NCI-H146 treated with DMSO at 0.1 percent for 48 hours (cell line): ENCODE results near the gene ZNF44.
A peak's percentile ranks its signal among the peaks of the same experiment; 100 is the strongest.
"Not testable (repeated sequence)": the region's sequence is repeated elsewhere in the genome, so short reads cannot be mapped to it uniquely, and the experiment has no call there.

Source experiments
- DNase-seq: peaks from one replicate; lab custom pipeline; 2025; ENCODE audit not compliant: unreplicated experiment; lab: John Stamatoyannopoulos, UW

Gene ZNF44

GRCh38 chr19:12294249-12295158 is at the start of gene ZNF44:
TSS of gene ZNF44 (minus strand) at chr19:12294883. CDS start at chr19:12294694, 189 bp downstream.
- peak; percentile 97 for DNase-seq

- DNase-seq: peak; percentile 96
These were observed 38.8 kb upstream of the ZNF44 start, which contains the start of gene ZNF563 for GRCh38 chr19:12333162-12334159. TSS of gene ZNF563 (minus strand) at chr19:12333633. CDS start at chr19:12333482, 151 bp downstream.

GRCh38 chr19:12331211-12331941 is 36.7 kb upstream of the ZNF44 start:
- no peak for DNase-seq

GRCh38 chr19:12330340-12330739 is 35.7 kb upstream of the ZNF44 start:
- no peak for DNase-seq

- no peak for DNase-seq
These were observed 31.0 kb upstream of the ZNF44 start for GRCh38 chr19:12325690-12326089.

- no peak for DNase-seq
These were observed 24.2 kb upstream of the ZNF44 start for GRCh38 chr19:12318782-12319413.

GRCh38 chr19:12314553-12314952 is 19.9 kb upstream of the ZNF44 start:
- DNase-seq: no peak

GRCh38 chr19:12308891-12309290 is 14.2 kb upstream of the ZNF44 start:
- not testable (repeated sequence) for DNase-seq

GRCh38 chr19:12295191-12295590 is 508 bp upstream of the ZNF44 start:
- DNase-seq: no peak

GRCh38 chr19:12293777-12294248 is 870 bp downstream of the ZNF44 start:
- peak; percentile 45 for DNase-seq

GRCh38 chr19:12289790-12290065 is 5.0 kb downstream of the ZNF44 start:
- no peak for DNase-seq

GRCh38 chr19:12287958-12288500 is 6.7 kb downstream of the ZNF44 start:
- DNase-seq: no peak

GRCh38 chr19:12284631-12285030 is 10.1 kb downstream of the ZNF44 start:
- DNase-seq: no peak

- DNase-seq: no peak
These were observed 10.5 kb downstream of the ZNF44 start for GRCh38 chr19:12284226-12284625.

GRCh38 chr19:12278713-12279112 is 16.0 kb downstream of the ZNF44 start:
- no peak for DNase-seq

- no peak for DNase-seq
These were observed 21.4 kb downstream of the ZNF44 start for GRCh38 chr19:12272980-12273901.

GRCh38 chr19:12272386-12272785 is 22.3 kb downstream of the ZNF44 start:
- no peak for DNase-seq

- no peak for DNase-seq
These were observed 23.8 kb downstream of the ZNF44 start for GRCh38 chr19:12270854-12271253.
